Prostate gland (tissue), 2 donors: Measurements from ENCODE around the gene MSX1. TPM values are rescaled to one million over a fixed set of nuclear protein-coding genes. Genes with fewer than 3 reads are reported as not detected.

Source experiments
- DNase-seq: peaks from one replicate; pipeline ENCODE4 v3.0.0-alpha.2; 2019; ENCODE audit warnings: low spot score
- H3K27ac ChIP-seq, 2 donors: fragments of 200-600 bp; sonication (generic); 2 replicates each; pipeline ENCODE4 v1.5.1; 2017 to 2019
- H3K27me3 ChIP-seq: fragments of 200-600 bp; sonication (generic); replicated peaks from 2 replicates; pipeline ENCODE4 v1.5.1; 2019; ENCODE audit not compliant: insufficient read depth
- H3K36me3 ChIP-seq, 2 donors: fragments of 200-600 bp; sonication (generic); 1 replicate in 1 of 2; 2 replicates in 1 of 2; pipeline versions ENCODE4 v1.5.1 to v1.8.1; 2017 to 2019
- H3K4me1 ChIP-seq: fragments of 200-600 bp; sonication (generic); replicated peaks from 2 replicates; pipeline ENCODE4 v1.5.1; 2019
- H3K4me3 ChIP-seq, 2 donors: fragments of 200-600 bp; sonication (generic); 2 replicates each; pipeline ENCODE4 v1.5.1; 2017 to 2019
- H3K9me3 ChIP-seq: fragments of 200-600 bp; sonication (generic); 2 replicates; pipeline ENCODE4 v1.5.1; 2017
- CTCF ChIP-seq, 4 experiments: fragments of 200-600 bp in 2 of 4; fragments of 450-650 bp in 2 of 4; sonication (generic) in 2 of 4; IDR thresholded peaks; 1 replicate in 3 of 4; 2 replicates in 1 of 4; pipeline ENCODE4 v1.5.1; 2016 to 2019; ENCODE audit warnings: antibody characterized with exemption in 4 of 4, mild to moderate bottlenecking in 2 of 4, moderate library complexity in 2 of 4
- POLR2A ChIP-seq: fragments of 450-650 bp; IDR thresholded peaks from one replicate; pipeline ENCODE4 v1.6.1; 2016; ENCODE audit warnings: antibody characterized with exemption, mild to moderate bottlenecking
- POLR2AphosphoS5 ChIP-seq: sonication (generic); formaldehyde crosslinking; IDR thresholded peaks from one replicate; pipeline ENCODE4 v1.6.1; 2017; ENCODE audit warnings: antibody characterized with exemption
- WGBS: methylation state at CpG from one replicate; pipeline ENCODE4 v1.1.5; 2018; 5-methylcytosine and 5-hydroxymethylcytosine counted together
- intact Hi-C: fragments of 100-400 bp; cut with DNase I; formaldehyde crosslinking; loops from one replicate; pipeline ENCODE4 v1.14.2; 2022
- total RNA-seq, 2 donors: library from RNA; depleted of rRNA; stranded (reverse); fragments of >200 nt; gene quantifications; one replicate each; pipeline ENCODE4 v1.1.0, GENCODE V29; 2016

MSX1 gene
- total RNA-seq, 2 donors from 2014 or later: 2.2 to 4.2 TPM

GRCh38 chr4:4860600-4861389, 1.3 kb downstream of the MSX1 start:
- peaks cover 3% of the 10 kb centered on the region for H3K4me1 ChIP-seq
- no peaks in the 10 kb centered on the region for H3K9me3 ChIP-seq
- WGBS: 12% methylated on average over 39 of the region's 39 CpGs
- DNase-seq: no peak
- peak overlapping the region; percentile 48 to 53 for H3K4me3 ChIP-seq
- H3K36me3 ChIP-seq: no peaks in the 10 kb centered on the region
- intact Hi-C loops: loop anchor here (5.0 kb wide), 1 partner anchor 368 kb away; no protein-coding TSS in a partner anchor
- H3K27ac ChIP-seq: peak overlapping the region in 1 of 2 donors; percentile 11
- TF ChIP-seq POLR2AphosphoS5: no peak
- H3K27me3 ChIP-seq: peaks cover 43% of the 10 kb centered on the region

GRCh38 chr4:4861390-4862018, 2.0 kb downstream of the MSX1 start:
- TF ChIP-seq CTCF (IDR thresholded peaks at IDR 0.05): no peak
- TF ChIP-seq POLR2AphosphoS5: no peak
- no peak for TF ChIP-seq POLR2A
- Histone ChIP-seq H3K4me3 (peak overlapping the region; percentile 48 to 53), H3K36me3 (no peaks in the 10 kb centered on the region), H3K4me1 (peaks cover 3% of the 10 kb centered on the region), H3K9me3 (no peaks in the 10 kb centered on the region), H3K27ac (no peak overlapping the region), H3K27me3 (peaks cover 44% of the 10 kb centered on the region)
- 52% methylated on average over 21 of the region's 21 CpGs for WGBS
- no peak for DNase-seq
- intact Hi-C loops: loop anchor here (5.0 kb wide), 1 partner anchor 369 kb away; no protein-coding TSS in a partner anchor

- Histone ChIP-seq H3K4me1 (peaks cover 3% of the 10 kb centered on the region), H3K36me3 (no peaks in the 10 kb centered on the region), H3K27ac (no peak overlapping the region), H3K27me3 (peaks cover 44% of the 10 kb centered on the region), H3K4me3 (no peak overlapping the region), H3K9me3 (no peaks in the 10 kb centered on the region)
- TF ChIP-seq CTCF (IDR thresholded peaks at IDR 0.05): no peak
- no peak for TF ChIP-seq POLR2AphosphoS5
- TF ChIP-seq POLR2A: no peak
- DNase-seq: no peak
- intact Hi-C loops: loop anchor here (5.0 kb wide), 1 partner anchor 370 kb away; no protein-coding TSS in a partner anchor
- WGBS: 85% methylated on average over 16 of the region's 16 CpGs
Measured at GRCh38 chr4:4862071-4862551, 2.6 kb downstream of the MSX1 start.

GRCh38 chr4:4862665-4863482, 3.4 kb downstream of the MSX1 start:
- TF ChIP-seq POLR2AphosphoS5 (no peak), CTCF (IDR thresholded peaks at IDR 0.05) (no peak)
- intact Hi-C loops: loop anchor here (5.0 kb wide), 1 partner anchor 371 kb away; no protein-coding TSS in a partner anchor
- Histone ChIP-seq H3K36me3 (no peaks in the 10 kb centered on the region), H3K27me3 (peaks cover 44% of the 10 kb centered on the region), H3K4me1 (peaks cover 3% of the 10 kb centered on the region), H3K27ac (no peak overlapping the region), H3K9me3 (no peaks in the 10 kb centered on the region), H3K4me3 (no peak overlapping the region)
- 83% methylated on average over 51 of the region's 51 CpGs for WGBS
- DNase-seq: no peak
